Osteoblast (primary cell): ENCODE results near the gene ATP1B1. TPM values are rescaled to one million over a fixed set of nuclear protein-coding genes. Genes with fewer than 3 reads are reported as not detected.

Experiments used
- DNase-seq: peaks from one replicate; pipeline ENCODE4 v3.0.0; 2011; ENCODE audit warnings: low spot score, mixed read lengths; ENCODE audit not compliant: insufficient read length; ENCODE audit errors: missing footprints
- H2AFZ ChIP-seq: 2 replicates; pipeline ENCODE4 v1.6.0; 2011; ENCODE audit warnings: mild to moderate bottlenecking, low read length
- H3K27ac ChIP-seq: 2 replicates; pipeline ENCODE4 v1.5.1; 2011; ENCODE audit warnings: mild to moderate bottlenecking, low read depth, low read length, moderate library complexity
- H3K27me3 ChIP-seq: 2 replicates; pipeline ENCODE4 v1.6.0; 2012; ENCODE audit warnings: mild to moderate bottlenecking, control low read depth, inconsistent platforms, low read length, moderate library complexity; ENCODE audit not compliant: insufficient read depth
- H3K36me3 ChIP-seq: 2 replicates; pipeline ENCODE4 v1.5.1; 2011; ENCODE audit warnings: mild to moderate bottlenecking, low read length, control low read depth, moderate library complexity; ENCODE audit not compliant: insufficient read depth
- H3K4me1 ChIP-seq: 2 replicates; pipeline ENCODE4 v1.5.1; 2011; ENCODE audit warnings: mild to moderate bottlenecking, low read length, control low read depth, moderate library complexity; ENCODE audit not compliant: insufficient read depth
- H3K4me2 ChIP-seq: 2 replicates; pipeline ENCODE4 v1.6.0; 2011; ENCODE audit warnings: mild to moderate bottlenecking, low read length; ENCODE audit not compliant: insufficient read depth
- H3K4me3 ChIP-seq: fragments of 200-600 bp; sonication (generic); 3 replicates; pipeline ENCODE4 v1.5.1; 2012; ENCODE audit warnings: mild to moderate bottlenecking, low read length, inconsistent platforms; ENCODE audit not compliant: insufficient read depth
- H3K79me2 ChIP-seq: 2 replicates; pipeline ENCODE4 v1.6.0; 2012; ENCODE audit warnings: mild to moderate bottlenecking, low read length, control low read depth, inconsistent platforms; ENCODE audit not compliant: insufficient read depth
- H3K9me3 ChIP-seq: 2 replicates; pipeline ENCODE4 v1.5.1; 2011; ENCODE audit warnings: low read depth, low read length, control low read depth
- H4K20me1 ChIP-seq: 2 replicates; pipeline ENCODE4 v1.6.0; 2012; ENCODE audit warnings: mild to moderate bottlenecking, low read length, control low read depth; ENCODE audit not compliant: insufficient read depth
- CTCF ChIP-seq: IDR thresholded peaks from 2 replicates; pipeline ENCODE4 v1.5.1; 2011; ENCODE audit warnings: mild to moderate bottlenecking, low read depth, low read length, moderate library complexity; ENCODE audit errors: extremely low read depth
- total RNA-seq: library from RNA; depleted of rRNA; stranded (reverse); fragments of >200 nt; gene quantifications from 2 replicates; pipeline ENCODE4 v1.2.3, GENCODE V29; 2012

The ATP1B1 gene
- total RNA-seq, 1 donor: 8.3 TPM

GRCh38 chr1:169148472-169149252, 42.2 kb downstream of the ATP1B1 start:
- H3K4me3 ChIP-seq: no peak overlapping the region
- H3K4me1 ChIP-seq: no peaks in the 10 kb centered on the region
- H3K27ac ChIP-seq: no peak overlapping the region
- TF ChIP-seq CTCF: no peak
- H3K4me2 ChIP-seq: no peak overlapping the region
- H4K20me1 ChIP-seq: no peaks in the 10 kb centered on the region
- no peak overlapping the region for H2AFZ ChIP-seq
- DNase-seq: no peak
- H3K9me3 ChIP-seq: no peaks in the 10 kb centered on the region
- no peaks in the 10 kb centered on the region for H3K36me3 ChIP-seq
- no peaks in the 10 kb centered on the region for H3K79me2 ChIP-seq
- no peaks in the 10 kb centered on the region for H3K27me3 ChIP-seq

GRCh38 chr1:169149555-169150286, 43.2 kb downstream of the ATP1B1 start:
- H3K36me3 ChIP-seq: no peaks in the 10 kb centered on the region
- no peak overlapping the region for H2AFZ ChIP-seq
- H3K9me3 ChIP-seq: no peaks in the 10 kb centered on the region
- H3K27ac ChIP-seq: no peak overlapping the region
- no peak overlapping the region for H3K4me3 ChIP-seq
- no peak overlapping the region for H3K4me2 ChIP-seq
- no peak for TF ChIP-seq CTCF
- H3K4me1 ChIP-seq: no peaks in the 10 kb centered on the region
- H4K20me1 ChIP-seq: no peaks in the 10 kb centered on the region
- no peaks in the 10 kb centered on the region for H3K79me2 ChIP-seq
- no peaks in the 10 kb centered on the region for H3K27me3 ChIP-seq
- DNase-seq: no peak

GRCh38 chr1:169150641-169151337, 44.3 kb downstream of the ATP1B1 start:
- Histone ChIP-seq H3K9me3 (no peaks in the 10 kb centered on the region), H2AFZ (no peak overlapping the region), H3K4me3 (no peak overlapping the region), H3K4me2 (no peak overlapping the region), H3K36me3 (no peaks in the 10 kb centered on the region), H4K20me1 (no peaks in the 10 kb centered on the region), H3K27me3 (no peaks in the 10 kb centered on the region), H3K79me2 (no peaks in the 10 kb centered on the region), H3K27ac (no peak overlapping the region), H3K4me1 (no peaks in the 10 kb centered on the region)
- no peak for TF ChIP-seq CTCF
- DNase-seq: no peak
